Subcutaneous adipose tissue (tissue), 4 donors: ENCODE results near the gene MFSD8. TPM values are rescaled to one million over a fixed set of nuclear protein-coding genes. Genes with fewer than 3 reads are reported as not detected.

ENCODE experiments used
- CTCF ChIP-seq: fragments of 450-650 bp; IDR thresholded peaks from one replicate; pipeline ENCODE4 v1.5.1; 2016; ENCODE audit warnings: low read depth, mild to moderate bottlenecking, control low read depth, antibody characterized with exemption, moderate library complexity
- total RNA-seq, 4 donors: library from RNA; depleted of rRNA; stranded (reverse); fragments of >200 nt; gene quantifications; one replicate each; pipeline ENCODE4 v1.1.0, GENCODE V29; 2016

Gene MFSD8
- total RNA-seq, 4 donors from 2014 or later = 22.2 to 28.7 (median 25.6) TPM

GRCh38 chr4:127959794-127960193, 5.2 kb downstream of the MFSD8 start:
- TF ChIP-seq CTCF = no peak

GRCh38 chr4:127957105-127957504, 7.9 kb downstream of the MFSD8 start:
- TF ChIP-seq CTCF = no peak

- no peak for TF ChIP-seq CTCF
Measured at GRCh38 chr4:127936974-127937373, 28.0 kb downstream of the MFSD8 start.

GRCh38 chr4:127930175-127930574, 34.8 kb downstream of the MFSD8 start:
- no peak for TF ChIP-seq CTCF

- no peak for TF ChIP-seq CTCF
Measured at GRCh38 chr4:127922226-127922625, 42.7 kb downstream of the MFSD8 start.

- TF ChIP-seq CTCF = no peak
Measured at GRCh38 chr4:127920521-127920920, 44.5 kb downstream of the MFSD8 start.

- TF ChIP-seq CTCF = no peak
Measured at GRCh38 chr4:127917151-127917550, 47.8 kb downstream of the MFSD8 start.
